Endometrial microvascular endothelial cells (primary cell): ENCODE results near the gene TOMM40L. TPM values are rescaled to one million over a fixed set of nuclear protein-coding genes. Genes with fewer than 3 reads are reported as not detected.

ENCODE experiments used
- in situ Hi-C: cut with HindIII; loops from 2 replicates; pipeline ENCODE4 v1.10.0; 2017; ENCODE audit warnings: low sequenced_read_pairs, low pct_unique_long_range_greater_than_20kb; ENCODE audit errors: inconsistent ontology term
- total RNA-seq: library from RNA; depleted of rRNA; stranded (reverse); fragments of >200 nt; gene quantifications from one replicate; pipeline ENCODE4 v1.2.3, GENCODE V29; 2015; ENCODE audit errors: inconsistent ontology term

Gene TOMM40L
- total RNA-seq, 1 donor from 2014 or later = 24.8 TPM

- in situ Hi-C loops = loop anchor here (25.0 kb wide), 1 partner anchor 144 kb away; the partner anchor contains the start of gene CFAP126
Observed at GRCh38 chr1:161217831-161218230, 8.0 kb upstream of the TOMM40L start.

DNA sequence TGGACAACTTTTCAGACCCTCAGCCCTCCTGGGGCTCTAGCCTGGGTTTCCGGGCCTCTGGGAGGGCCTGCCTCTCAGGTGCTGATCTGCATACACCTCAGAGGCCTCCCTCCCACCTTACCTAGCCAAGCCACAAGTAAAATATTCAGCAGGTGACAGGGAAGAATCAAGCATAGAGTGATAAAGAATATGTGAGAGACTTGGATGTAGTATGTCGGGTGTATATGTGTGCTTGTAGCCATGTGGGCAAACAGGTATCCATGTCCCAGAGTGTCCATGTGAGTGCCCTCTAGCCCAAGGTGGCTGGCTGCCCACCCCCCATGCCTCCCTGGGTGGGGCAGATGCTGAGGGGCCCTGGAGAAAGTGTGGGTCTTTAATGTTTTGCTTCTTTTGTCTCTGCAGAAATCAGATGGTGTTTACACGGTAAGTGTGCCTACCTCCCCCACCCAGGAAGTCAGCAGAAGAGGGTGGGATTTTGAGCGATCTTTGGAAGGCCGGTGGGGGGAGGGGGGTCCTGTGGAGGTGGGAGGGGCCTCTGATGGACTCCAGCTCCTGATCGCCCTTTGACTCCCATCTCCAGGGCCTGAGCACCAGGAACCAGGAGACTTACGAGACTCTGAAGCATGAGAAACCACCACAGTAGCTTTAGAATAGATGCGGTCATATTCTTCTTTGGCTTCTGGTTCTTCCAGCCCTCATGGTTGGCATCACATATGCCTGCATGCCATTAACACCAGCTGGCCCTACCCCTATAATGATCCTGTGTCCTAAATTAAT, 7.4 kb upstream of the TOMM40L start:
- in situ Hi-C loops = loop anchor here (25.0 kb wide), 1 partner anchor 144 kb away; the partner anchor contains the start of gene CFAP126

DNA sequence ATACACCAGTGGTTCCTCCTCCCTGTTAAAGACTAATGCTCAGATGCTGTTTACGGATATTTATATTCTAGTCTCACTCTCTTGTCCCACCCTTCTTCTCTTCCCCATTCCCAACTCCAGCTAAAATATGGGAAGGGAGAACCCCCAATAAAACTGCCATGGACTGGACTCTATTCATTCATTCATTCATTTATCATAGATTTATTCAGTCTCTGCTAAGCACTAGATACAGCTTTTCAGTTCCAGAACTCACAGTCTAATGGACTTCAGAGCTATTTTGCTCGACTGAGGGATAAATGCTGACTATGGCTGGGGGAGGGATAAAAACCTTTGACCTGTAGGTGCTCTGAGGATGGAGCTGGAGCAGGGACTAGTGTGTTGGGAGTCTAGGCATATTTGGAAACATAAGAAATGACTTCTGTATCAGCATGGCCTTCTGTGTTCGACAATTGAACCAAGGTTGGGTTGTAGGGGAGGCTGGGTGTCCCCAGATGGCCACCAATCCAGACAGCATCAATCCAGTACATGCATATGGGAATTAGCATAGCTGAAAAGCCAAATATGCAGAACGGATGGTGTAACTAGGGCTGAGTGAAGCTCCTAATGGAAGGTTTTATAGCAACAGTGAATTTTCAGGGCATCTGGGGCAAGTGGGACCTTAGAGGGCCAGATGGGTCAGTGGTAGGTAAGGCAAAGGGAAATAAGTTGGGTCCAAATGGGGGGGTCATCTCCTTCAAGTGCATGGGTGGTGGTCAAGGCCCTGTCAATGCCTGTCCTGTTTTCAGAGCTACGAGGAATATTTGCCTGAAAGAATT, 6.6 kb upstream of the TOMM40L start:
- in situ Hi-C loops = loop anchor here (25.0 kb wide), 1 partner anchor 143 kb away; the partner anchor contains the start of gene CFAP126

GRCh38 chr1:161220002-161220401, 5.9 kb upstream of the TOMM40L start:
- in situ Hi-C loops = loop anchor here (25.0 kb wide), 1 partner anchor 142 kb away; the partner anchor contains the start of gene CFAP126

DNA sequence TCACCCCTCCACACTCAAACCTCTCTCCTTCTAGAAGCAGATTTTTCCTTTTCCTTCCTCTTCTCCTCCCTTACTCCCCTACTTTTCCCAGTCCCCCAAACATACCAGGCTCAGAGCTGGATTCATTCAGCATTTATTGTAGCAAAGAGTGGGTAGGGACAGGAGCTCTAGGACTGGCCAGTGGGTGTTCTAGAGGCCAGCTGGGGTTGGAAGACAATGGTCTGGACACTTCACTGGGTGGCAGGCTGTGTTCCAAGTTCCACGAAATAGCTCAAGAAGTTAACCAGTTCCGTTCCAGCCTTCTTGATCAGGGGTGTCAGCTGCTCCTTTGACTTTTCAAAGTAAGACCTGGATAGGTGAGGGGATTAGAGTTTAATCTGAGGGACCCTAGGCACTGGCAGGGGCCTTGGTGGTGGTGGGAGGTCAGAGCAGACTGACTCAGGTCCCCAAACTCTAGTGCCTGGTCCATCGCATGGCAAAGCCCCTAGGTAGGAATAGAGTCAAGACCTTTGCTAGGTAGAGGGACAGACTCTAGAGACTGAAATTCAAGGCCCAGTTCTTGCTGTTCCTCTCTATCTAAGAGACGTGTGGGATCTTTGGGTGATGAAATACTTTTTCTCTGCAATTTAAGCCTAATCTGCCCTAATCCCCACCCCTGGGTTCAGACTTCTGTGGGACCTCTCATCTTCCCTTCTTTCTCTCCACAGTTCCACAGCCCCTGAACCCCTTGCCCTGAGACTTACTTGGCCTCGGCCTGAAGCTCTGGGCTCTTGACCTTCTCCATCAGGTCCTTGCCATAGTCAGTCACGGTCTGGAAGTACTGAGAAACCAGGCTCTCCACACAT, 3.5 kb upstream of the TOMM40L start:
- in situ Hi-C loops = loop anchor here (25.0 kb wide), 1 partner anchor 140 kb away; the partner anchor contains the start of gene CFAP126

DNA sequence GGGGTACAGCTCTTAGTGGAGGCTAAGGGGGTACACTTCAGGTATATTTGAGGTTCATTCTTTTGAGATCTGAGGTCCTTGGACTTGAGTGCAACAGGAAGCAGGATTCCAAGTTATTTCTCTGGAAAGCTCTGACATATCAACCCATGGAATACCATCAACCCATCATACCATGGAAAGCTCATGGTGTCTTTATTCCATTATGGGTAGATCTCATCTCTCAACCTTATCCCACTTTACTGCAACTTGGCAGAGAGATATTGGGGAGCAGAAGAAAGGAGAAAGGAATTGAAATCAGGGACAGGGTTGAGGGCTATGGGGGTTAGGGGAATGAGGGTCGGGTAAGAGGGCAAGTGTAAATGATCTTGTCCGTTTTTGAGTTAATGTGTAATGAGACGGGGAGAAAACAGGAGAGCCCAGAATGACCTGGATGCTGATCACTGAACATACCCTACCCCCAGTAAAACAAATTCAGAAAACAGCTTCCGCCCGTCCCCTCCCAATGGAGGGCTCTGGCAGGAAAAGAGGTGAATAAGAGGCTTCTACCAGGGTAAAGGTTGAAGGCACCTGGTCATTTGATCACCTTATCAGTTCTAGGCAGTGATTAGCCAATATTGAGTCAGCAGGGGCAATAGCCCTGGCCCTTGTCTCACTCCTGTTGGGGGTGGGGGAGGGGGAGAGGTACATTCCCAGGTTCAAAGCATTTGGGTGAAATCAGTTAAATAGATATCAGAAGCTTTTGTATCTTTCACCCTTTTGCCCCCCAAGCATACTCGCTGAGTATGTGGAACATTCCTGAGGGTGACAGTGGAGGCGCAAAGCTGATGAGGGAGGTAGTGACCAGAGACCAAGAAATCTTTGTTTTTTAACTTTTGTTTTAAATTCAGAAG, 1.8 kb upstream of the TOMM40L start:
- in situ Hi-C loops = loop anchor here (25.0 kb wide), 1 partner anchor 138 kb away; the partner anchor contains the start of gene CFAP126

DNA sequence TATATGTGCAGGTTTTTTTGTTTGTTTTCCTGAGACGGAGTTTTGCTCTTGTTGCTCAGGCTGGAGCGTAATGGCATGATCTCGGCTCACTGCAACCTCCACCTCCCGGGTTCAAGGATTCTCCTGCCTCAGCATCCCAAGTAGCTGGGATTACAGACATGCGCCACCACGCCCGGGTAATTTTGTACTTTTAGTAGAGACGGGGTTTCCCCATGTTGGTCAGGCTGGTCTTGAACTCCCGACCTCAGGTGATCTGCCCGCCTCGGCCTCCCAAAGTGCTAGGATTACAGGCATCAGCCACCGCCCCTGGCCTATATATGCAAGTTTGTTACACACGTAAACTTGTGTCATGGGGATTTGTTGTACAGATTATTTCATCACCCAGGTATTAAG, 1.2 kb upstream of the TOMM40L start:
- in situ Hi-C loops = loop anchor here (25.0 kb wide), 1 partner anchor 138 kb away; the partner anchor contains the start of gene CFAP126

GRCh38 chr1:161225178-161225533, 704 bp upstream of the TOMM40L start:
- in situ Hi-C loops = no loop called here

DNA sequence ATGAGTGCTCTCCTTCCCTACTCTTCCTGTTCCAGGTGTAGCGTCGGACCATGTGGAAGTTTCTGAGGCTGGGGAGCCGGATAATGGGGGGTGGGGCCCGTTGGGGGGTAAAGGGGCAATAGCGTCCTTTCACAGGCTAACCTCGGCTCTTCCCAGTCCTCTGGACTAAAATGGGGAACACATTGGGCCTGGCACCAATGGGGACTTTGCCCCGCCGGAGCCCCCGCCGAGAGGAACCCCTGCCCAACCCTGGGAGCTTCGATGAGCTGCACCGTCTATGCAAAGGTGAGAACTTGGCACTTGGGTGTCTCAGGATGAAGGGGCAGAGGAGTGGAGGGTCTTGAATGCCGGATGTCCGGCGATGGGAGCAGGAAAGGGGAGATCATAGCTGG, 456 bp downstream of the TOMM40L start:
- in situ Hi-C loops = no loop called here

DNA sequence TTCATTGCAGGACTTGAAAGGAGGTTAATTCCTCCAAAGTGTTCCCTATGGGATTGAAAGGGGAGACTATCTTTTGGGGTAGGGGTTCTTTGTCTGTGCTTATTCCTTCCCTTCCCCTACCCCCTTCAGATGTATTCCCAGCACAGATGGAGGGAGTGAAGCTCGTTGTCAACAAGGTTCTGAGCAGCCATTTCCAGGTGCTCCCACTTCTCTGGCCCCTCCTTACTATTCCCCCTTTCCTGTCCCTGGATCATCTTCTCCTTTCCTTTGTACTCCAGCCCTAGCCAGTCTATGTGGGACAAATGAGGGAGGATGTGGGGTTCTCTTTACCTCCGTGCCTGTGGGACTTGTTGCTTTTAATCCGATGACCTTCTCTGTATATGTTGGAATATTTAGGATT, 899 bp downstream of the TOMM40L start:
- in situ Hi-C loops = no loop called here

GRCh38 chr1:161227196-161227871, 1.5 kb downstream of the TOMM40L start:
- in situ Hi-C loops = no loop called here

DNA sequence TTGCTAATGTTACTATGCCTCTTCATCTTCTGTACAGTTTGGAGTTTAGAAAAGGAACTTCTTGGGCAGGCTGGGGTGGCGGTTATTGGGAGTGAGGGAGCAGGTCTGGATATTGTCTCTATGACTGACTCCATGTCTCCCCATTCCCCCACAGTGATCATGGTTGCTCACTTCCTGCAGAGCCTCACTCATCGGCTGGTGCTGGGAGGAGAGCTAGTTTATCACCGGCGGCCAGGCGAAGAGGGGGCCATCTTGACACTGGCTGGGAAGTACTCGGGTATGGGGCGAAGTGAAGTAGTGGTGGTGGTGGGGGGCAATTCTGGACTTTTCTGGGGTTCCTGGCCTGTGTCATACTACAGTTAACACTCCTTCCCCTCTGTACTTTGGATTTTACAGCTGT, 2.2 kb downstream of the TOMM40L start:
- in situ Hi-C loops = no loop called here

- in situ Hi-C loops = no loop called here
Observed at GRCh38 chr1:161229896-161230295, 4.0 kb downstream of the TOMM40L start.

GRCh38 chr1:161230762-161231161, 4.9 kb downstream of the TOMM40L start:
- in situ Hi-C loops = no loop called here

- in situ Hi-C loops = no loop called here
Observed at GRCh38 chr1:161233102-161233501, 7.2 kb downstream of the TOMM40L start.

- in situ Hi-C loops = no loop called here
Observed at GRCh38 chr1:161235957-161236775, 10.3 kb downstream of the TOMM40L start.

- in situ Hi-C loops = no loop called here
Observed at GRCh38 chr1:161238039-161238473, 12.2 kb downstream of the TOMM40L start, which contains the start of gene NR1I3. Gene NR1I3, minus strand, starts transcription at chr1:161238203. Its CDS starts 1,638 bp downstream, at chr1:161236565.
